ENCODE results near the gene DTD2. TPM values are rescaled to one million over a fixed set of nuclear protein-coding genes. Genes with fewer than 3 reads are reported as not detected.
"Not testable (repeated sequence)": the region's sequence is repeated elsewhere in the genome, so short reads cannot be mapped to it uniquely, and the experiment has no call there.

The DTD2 gene
- total RNA-seq, 5 donors from 2014 or later (not counting 1 experiment from before 2014, with no cell fraction given) = 11.3 to 23.6 (median 18.1) TPM

- POLR2A ChIA-PET = not testable (repeated sequence)
Measured at GRCh38 chr14:31437045-31437691, 20.1 kb downstream of the DTD2 start.

GRCh38 chr14:31435276-31435675 is 22.0 kb downstream of the DTD2 start:
- peaks cover 37% of the 10 kb centered on the region for H3K36me3 Mint-ChIP-seq
- no peak overlapping the region for H3K4me3 Mint-ChIP-seq
- DNase-seq (no peak), ATAC-seq (replicated peaks in 1 of 4) (no peak)
- ChIA-PET POLR2A (no interaction called here), CTCF (no interaction called here)
- Histone ChIP-seq H3K9me3 (no peaks in the 10 kb centered on the region), H3K36me3 (ENCODE audit: control insufficient read depth in 2 of 2, extremely low read depth in 1 of 2, insufficient read depth in 1 of 2, low read length in 1 of 2) (no peaks in the 10 kb centered on the region), H3K27me3 (replicated peaks in 1 of 2; ENCODE audit: control insufficient read depth in 2 of 2, extremely low read depth in 1 of 2, insufficient read depth in 2 of 2, low read length in 1 of 2) (no peaks in the 10 kb centered on the region), H3K27ac (ENCODE audit: low read length) (no peak overlapping the region), H3K4me3 (ENCODE audit: control insufficient read depth in 1 of 2, extremely low read depth in 1 of 2, low read length in 1 of 2) (no peak overlapping the region), H3K4me1 (ENCODE audit: control insufficient read depth in 1 of 2, extremely low read depth in 1 of 2, insufficient read depth in 2 of 2, low read length in 2 of 2) (no peaks in the 10 kb centered on the region)
- H3K9me3 Mint-ChIP-seq = peaks cover 5 to 7% (median 6%) of the 10 kb centered on the region in 3 donors
- H3K27me3 Mint-ChIP-seq = no peaks in the 10 kb centered on the region
- no peak overlapping the region for H3K27ac Mint-ChIP-seq
- H3K4me1 Mint-ChIP-seq = no peaks in the 10 kb centered on the region

More at GRCh38 chr14:31437045-31437691, 20.1 kb downstream of the DTD2 start:
- H3K4me3 ChIP-seq (ENCODE audit: control insufficient read depth in 1 of 2, extremely low read depth in 1 of 2, low read length in 1 of 2); H3K27ac Mint-ChIP-seq; H3K4me3 Mint-ChIP-seq; H3K4me1 ChIP-seq (ENCODE audit: control insufficient read depth in 1 of 2, extremely low read depth in 1 of 2, insufficient read depth in 2 of 2, low read length in 2 of 2); H3K36me3 ChIP-seq (ENCODE audit: control insufficient read depth in 2 of 2, extremely low read depth in 1 of 2, insufficient read depth in 1 of 2, low read length in 1 of 2); H3K9me3 Mint-ChIP-seq; H3K4me1 Mint-ChIP-seq; H3K27me3 Mint-ChIP-seq; ATAC-seq (replicated peaks in 1 of 4); H3K27me3 ChIP-seq (replicated peaks in 1 of 2; ENCODE audit: control insufficient read depth in 2 of 2, extremely low read depth in 1 of 2, insufficient read depth in 2 of 2, low read length in 1 of 2); H3K27ac ChIP-seq (ENCODE audit: low read length); H3K9me3 ChIP-seq; CTCF ChIA-PET; DNase-seq: not testable (repeated sequence)
- 93% methylated on average over 3 of the region's 45 CpGs for WGBS (ENCODE audit: insufficient coverage)
- peaks cover 28% of the 10 kb centered on the region for H3K36me3 Mint-ChIP-seq

GRCh38 chr14:31430634-31431264 is 26.6 kb downstream of the DTD2 start:
- peaks cover 5 to 7% (median 6%) of the 10 kb centered on the region in 3 donors for H3K9me3 Mint-ChIP-seq
- H3K4me1 ChIP-seq (ENCODE audit: control insufficient read depth in 1 of 2, extremely low read depth in 1 of 2, insufficient read depth in 2 of 2, low read length in 2 of 2) = no peaks in the 10 kb centered on the region
- no peaks in the 10 kb centered on the region for H3K27me3 ChIP-seq (replicated peaks in 1 of 2; ENCODE audit: control insufficient read depth in 2 of 2, extremely low read depth in 1 of 2, insufficient read depth in 2 of 2, low read length in 1 of 2)
- H3K4me3 ChIP-seq (ENCODE audit: control insufficient read depth in 1 of 2, extremely low read depth in 1 of 2, low read length in 1 of 2) = no peak overlapping the region
- H3K9me3 ChIP-seq = no peaks in the 10 kb centered on the region
- no peak overlapping the region for H3K4me3 Mint-ChIP-seq
- H3K27ac Mint-ChIP-seq = no peak overlapping the region
- peaks cover 18% of the 10 kb centered on the region for H3K36me3 Mint-ChIP-seq
- ChIA-PET CTCF (interaction anchor here in 1 of 2 donors (0.7 kb wide), 1 partner anchor 25 kb away, joined by 6 read pairs; no protein-coding TSS in a partner anchor), POLR2A (no interaction called here)
- DNase-seq = no peak
- no peaks in the 10 kb centered on the region for H3K36me3 ChIP-seq (ENCODE audit: control insufficient read depth in 2 of 2, extremely low read depth in 1 of 2, insufficient read depth in 1 of 2, low read length in 1 of 2)
- no peaks in the 10 kb centered on the region for H3K27me3 Mint-ChIP-seq
- 92% methylated on average over 2 of the region's 11 CpGs for WGBS (ENCODE audit: insufficient coverage)
- H3K4me1 Mint-ChIP-seq = no peaks in the 10 kb centered on the region
- no peak overlapping the region for H3K27ac ChIP-seq (ENCODE audit: low read length)
- no peak for ATAC-seq (replicated peaks in 1 of 4)

GRCh38 chr14:31429791-31430190 is 27.5 kb downstream of the DTD2 start:
- Mint-ChIP-seq H3K27ac (no peak overlapping the region), H3K36me3 (peaks cover 18% of the 10 kb centered on the region), H3K4me1 (no peaks in the 10 kb centered on the region), H3K4me3 (no peak overlapping the region), H3K9me3 (peaks cover 5 to 7% (median 6%) of the 10 kb centered on the region in 3 donors), H3K27me3 (no peaks in the 10 kb centered on the region)
- CTCF ChIA-PET = no interaction called here
- no peaks in the 10 kb centered on the region for H3K36me3 ChIP-seq (ENCODE audit: control insufficient read depth in 2 of 2, extremely low read depth in 1 of 2, insufficient read depth in 1 of 2, low read length in 1 of 2)
- no peak for ATAC-seq (replicated peaks in 1 of 4)
- H3K27ac ChIP-seq (ENCODE audit: low read length) = no peak overlapping the region
- no peaks in the 10 kb centered on the region for H3K9me3 ChIP-seq
- no peak overlapping the region for H3K4me3 ChIP-seq (ENCODE audit: control insufficient read depth in 1 of 2, extremely low read depth in 1 of 2, low read length in 1 of 2)
- no CpG with 5 or more reads among the region's 1 CpG for WGBS (ENCODE audit: insufficient coverage)
- H3K27me3 ChIP-seq (replicated peaks in 1 of 2; ENCODE audit: control insufficient read depth in 2 of 2, extremely low read depth in 1 of 2, insufficient read depth in 2 of 2, low read length in 1 of 2) = no peaks in the 10 kb centered on the region
- H3K4me1 ChIP-seq (ENCODE audit: control insufficient read depth in 1 of 2, extremely low read depth in 1 of 2, insufficient read depth in 2 of 2, low read length in 2 of 2) = no peaks in the 10 kb centered on the region
- POLR2A ChIA-PET = no interaction called here
- no peak for DNase-seq

- H3K36me3 Mint-ChIP-seq = peaks cover 13% of the 10 kb centered on the region
- DNase-seq = no peak
- no peaks in the 10 kb centered on the region for H3K27me3 Mint-ChIP-seq
- Histone ChIP-seq H3K4me1 (ENCODE audit: control insufficient read depth in 1 of 2, extremely low read depth in 1 of 2, insufficient read depth in 2 of 2, low read length in 2 of 2) (no peaks in the 10 kb centered on the region), H3K27ac (ENCODE audit: low read length) (no peak overlapping the region), H3K27me3 (replicated peaks in 1 of 2; ENCODE audit: control insufficient read depth in 2 of 2, extremely low read depth in 1 of 2, insufficient read depth in 2 of 2, low read length in 1 of 2) (no peaks in the 10 kb centered on the region), H3K4me3 (ENCODE audit: control insufficient read depth in 1 of 2, extremely low read depth in 1 of 2, low read length in 1 of 2) (no peak overlapping the region), H3K9me3 (no peaks in the 10 kb centered on the region), H3K36me3 (ENCODE audit: control insufficient read depth in 2 of 2, extremely low read depth in 1 of 2, insufficient read depth in 1 of 2, low read length in 1 of 2) (no peaks in the 10 kb centered on the region)
- H3K4me1 Mint-ChIP-seq = no peaks in the 10 kb centered on the region
- no peak for ATAC-seq (replicated peaks in 1 of 4)
- ChIA-PET CTCF (interaction anchor here (0.6 to 0.8 kb wide), 2 partner anchors 21 to 142 kb away, joined by 3 to 4 read pairs; no protein-coding TSS in a partner anchor), POLR2A (interaction anchor here in 1 of 2 donors (0.7 kb wide), 1 partner anchor 233 kb away, joined by 3 read pairs; no protein-coding TSS in a partner anchor)
- no peak overlapping the region for H3K4me3 Mint-ChIP-seq
- no peak overlapping the region for H3K27ac Mint-ChIP-seq
- no CpG with 5 or more reads among the region's 1 CpG for WGBS (ENCODE audit: insufficient coverage)
- H3K9me3 Mint-ChIP-seq = peaks cover 5 to 7% (median 6%) of the 10 kb centered on the region in 3 donors
Measured at GRCh38 chr14:31428011-31428410, 29.3 kb downstream of the DTD2 start.

- Mint-ChIP-seq H3K27me3 (no peaks in the 10 kb centered on the region), H3K36me3 (peaks cover 3% of the 10 kb centered on the region), H3K27ac (no peak overlapping the region), H3K4me3 (no peak overlapping the region), H3K9me3 (no peaks in the 10 kb centered on the region), H3K4me1 (peaks cover 0 to under 1% (median 0%) of the 10 kb centered on the region in 3 donors)
- Histone ChIP-seq H3K9me3 (no peaks in the 10 kb centered on the region), H3K4me1 (ENCODE audit: control insufficient read depth in 1 of 2, extremely low read depth in 1 of 2, insufficient read depth in 2 of 2, low read length in 2 of 2) (no peaks in the 10 kb centered on the region), H3K27me3 (replicated peaks in 1 of 2; ENCODE audit: control insufficient read depth in 2 of 2, extremely low read depth in 1 of 2, insufficient read depth in 2 of 2, low read length in 1 of 2) (no peaks in the 10 kb centered on the region), H3K27ac (ENCODE audit: low read length) (no peak overlapping the region), H3K4me3 (ENCODE audit: control insufficient read depth in 1 of 2, extremely low read depth in 1 of 2, low read length in 1 of 2) (no peak overlapping the region), H3K36me3 (ENCODE audit: control insufficient read depth in 2 of 2, extremely low read depth in 1 of 2, insufficient read depth in 1 of 2, low read length in 1 of 2) (no peaks in the 10 kb centered on the region)
- CTCF ChIA-PET = no interaction called here
- DNase-seq = no peak
- no CpG with 5 or more reads among the region's 2 CpGs for WGBS (ENCODE audit: insufficient coverage)
- no peak for ATAC-seq (replicated peaks in 1 of 4)
- POLR2A ChIA-PET = no interaction called here
Measured at GRCh38 chr14:31426663-31427062, 30.6 kb downstream of the DTD2 start.

All from T-cell (primary cell).